Endothelial cell of hepatic sinusoid (primary cell): ENCODE measurements around the gene ZBTB26.

Experiments used
- in situ Hi-C: cut with HindIII; loops from 2 replicates; pipeline ENCODE4 v1.10.0; 2017; ENCODE audit warnings: low sequenced_read_pairs

The ZBTB26 gene

GRCh38 chr9:122931226-122932121 lies at the start of gene ZBTB26:
ZBTB26 (minus strand) TSS chr9:122931512; CDS start chr9:122919934, 11,578 bp downstream.
- in situ Hi-C loops = no loop called here

GRCh38 chr9:122978601-122979000 lies 47.3 kb upstream of the ZBTB26 start:
- in situ Hi-C loops = no loop called here

- in situ Hi-C loops = no loop called here
Measured at GRCh38 chr9:122975196-122975595, 43.9 kb upstream of the ZBTB26 start.

- in situ Hi-C loops = no loop called here
Measured at GRCh38 chr9:122961139-122961538, 29.8 kb upstream of the ZBTB26 start.

GRCh38 chr9:122955961-122956360 lies 24.6 kb upstream of the ZBTB26 start:
- in situ Hi-C loops = no loop called here

- in situ Hi-C loops = no loop called here
Measured at GRCh38 chr9:122954253-122954691, 23.0 kb upstream of the ZBTB26 start.

- in situ Hi-C loops = no loop called here
Measured at GRCh38 chr9:122951056-122951455, 19.7 kb upstream of the ZBTB26 start.

GRCh38 chr9:122950263-122950662 lies 19.0 kb upstream of the ZBTB26 start:
- in situ Hi-C loops = no loop called here

GRCh38 chr9:122949696-122950095 lies 18.4 kb upstream of the ZBTB26 start:
- in situ Hi-C loops = no loop called here

GRCh38 chr9:122948313-122948712 lies 17.0 kb upstream of the ZBTB26 start:
- in situ Hi-C loops = no loop called here

- in situ Hi-C loops = no loop called here
Measured at GRCh38 chr9:122946461-122947005, 15.2 kb upstream of the ZBTB26 start.

- in situ Hi-C loops = no loop called here
Measured at GRCh38 chr9:122944960-122945888, 13.9 kb upstream of the ZBTB26 start.

GRCh38 chr9:122941582-122942234 lies 10.4 kb upstream of the ZBTB26 start:
- in situ Hi-C loops = no loop called here

- in situ Hi-C loops = no loop called here
Measured at GRCh38 chr9:122940749-122941581, 9.7 kb upstream of the ZBTB26 start, which contains the start of gene RABGAP1. RABGAP1 (plus strand) TSS chr9:122941020; CDS start chr9:122957060, 16,040 bp downstream.

GRCh38 chr9:122940454-122940748 lies 9.1 kb upstream of the ZBTB26 start:
- in situ Hi-C loops = no loop called here

- in situ Hi-C loops = no loop called here
Measured at GRCh38 chr9:122939601-122940000, 8.3 kb upstream of the ZBTB26 start.

- in situ Hi-C loops = no loop called here
Measured at GRCh38 chr9:122936883-122937282, 5.6 kb upstream of the ZBTB26 start.

- in situ Hi-C loops = no loop called here
Measured at GRCh38 chr9:122936464-122936863, 5.2 kb upstream of the ZBTB26 start.

- in situ Hi-C loops = no loop called here
Measured at GRCh38 chr9:122930541-122931225, 629 bp downstream of the ZBTB26 start.
